HL-60 (cell line): ENCODE results near the gene SPDYE3.
"Not testable (repeated sequence)": the region's sequence is repeated elsewhere in the genome, so short reads cannot be mapped to it uniquely, and the experiment has no call there.

Experiments
- DNase-seq, 2 experiments: peaks; one replicate each; pipeline ENCODE4 v3.0.0-alpha.2; 2010 to 2020; ENCODE audit warnings: low read depth in 1 of 2, low spot score in 1 of 2
- H3K27ac ChIP-seq: fragments of 250-450 bp; sonication (Bioruptor Pico); replicated peaks from 2 replicates; pipeline ENCODE4 v1.5.1; 2020; ENCODE audit warnings: mild to moderate bottlenecking, moderate library complexity
- H3K27me3 ChIP-seq: fragments of 250-450 bp; sonication (Bioruptor Pico); 2 replicates; pipeline ENCODE4 v1.5.1; 2021; ENCODE audit warnings: mild to moderate bottlenecking, moderate library complexity; ENCODE audit not compliant: insufficient read depth, poor library complexity, severe bottlenecking
- H3K4me3 ChIP-seq: replicated peaks from 2 replicates; pipeline ENCODE4 v1.5.1; 2011; ENCODE audit warnings: mild to moderate bottlenecking, control low read depth, low read length; ENCODE audit not compliant: insufficient read depth
- CTCF ChIP-seq: IDR thresholded peaks from one replicate; pipeline ENCODE4 v1.5.1; 2011; ENCODE audit warnings: low read length, control low read depth, inconsistent platforms; ENCODE audit not compliant: insufficient read depth
- GABPA ChIP-seq: IDR thresholded peaks from 2 replicates; pipeline ENCODE4 v1.6.1; 2012; ENCODE audit warnings: low read depth
- POLR2AphosphoS5 ChIP-seq: IDR thresholded peaks from 2 replicates; pipeline ENCODE4 v1.6.1; 2012; ENCODE audit warnings: low read depth
- REST ChIP-seq: IDR thresholded peaks from 2 replicates; pipeline ENCODE4 v1.6.1; 2012; ENCODE audit warnings: low read depth; ENCODE audit not compliant: insufficient replicate concordance
- SPI1 ChIP-seq: IDR thresholded peaks from 2 replicates; pipeline ENCODE4 v1.6.1; 2012; ENCODE audit warnings: low read depth, mild to moderate bottlenecking, borderline replicate concordance

Gene SPDYE3

GRCh38 chr7:100344560-100345287 is 37.2 kb downstream of the SPDYE3 start:
- H3K4me3 ChIP-seq, H3K27ac ChIP-seq, H3K27me3 ChIP-seq: not testable (repeated sequence)
- peak in 1 of 2 experiments; percentile 57 for DNase-seq
- TF ChIP-seq POLR2AphosphoS5: 0 out of 2 replicates have a peak, but pooled peaks have one; percentile 14

- not testable (repeated sequence) for H3K27ac ChIP-seq, H3K4me3 ChIP-seq, H3K27me3 ChIP-seq
- peak in 1 of 2 experiments; percentile 77 for DNase-seq
Observed at GRCh38 chr7:100345288-100345672, 37.8 kb downstream of the SPDYE3 start.

- no peaks in the 10 kb centered on the region for H3K27me3 ChIP-seq
- no peak overlapping the region for H3K4me3 ChIP-seq
- no peak overlapping the region for H3K27ac ChIP-seq
- no peak for TF ChIP-seq GABPA
- TF ChIP-seq CTCF: no peak
- TF ChIP-seq REST: no peak
- no peak for TF ChIP-seq POLR2AphosphoS5
- TF ChIP-seq SPI1: no peak
- DNase-seq: no peak
Observed at GRCh38 chr7:100346921-100347320, 39.4 kb downstream of the SPDYE3 start.

GRCh38 chr7:100348805-100349204 is 41.3 kb downstream of the SPDYE3 start:
- TF ChIP-seq REST (no peak), POLR2AphosphoS5 (no peak), SPI1 (no peak), GABPA (no peak), CTCF (no peak)
- H3K27me3 ChIP-seq: no peaks in the 10 kb centered on the region
- H3K27ac ChIP-seq: no peak overlapping the region
- DNase-seq: no peak
- H3K4me3 ChIP-seq: no peak overlapping the region

GRCh38 chr7:100349757-100350156 is 42.3 kb downstream of the SPDYE3 start:
- no peak overlapping the region for H3K4me3 ChIP-seq
- H3K27me3 ChIP-seq: no peaks in the 10 kb centered on the region
- no peak overlapping the region for H3K27ac ChIP-seq
- no peak for TF ChIP-seq SPI1
- no peak for TF ChIP-seq GABPA
- no peak for TF ChIP-seq REST
- no peak; the same call in 1 of the 2 replicates for TF ChIP-seq POLR2AphosphoS5
- TF ChIP-seq CTCF: no peak
- DNase-seq: no peak
